GM23338 (cell line): Measurements from ENCODE around the gene IGSF6.

Experiments
- CREB1 ChIP-seq: fragments of 250-450 bp; sonication (Bioruptor Pico); IDR thresholded peaks from 2 replicates; pipeline ENCODE4 v1.5.0; 2020; ENCODE audit warnings: low read depth, mild to moderate bottlenecking, moderate library complexity
- EZH2 ChIP-seq: fragments of 200-600 bp; sonication (generic); IDR thresholded peaks from one replicate; pipeline ENCODE4 v1.8.0; 2017; ENCODE audit warnings: antibody characterized with exemption, mild to moderate bottlenecking, low read depth; ENCODE audit not compliant: unreplicated experiment
- JUNB ChIP-seq: IDR thresholded peaks from one replicate; pipeline ENCODE4 v1.6.1; 2016; ENCODE audit warnings: antibody characterized with exemption; ENCODE audit not compliant: unreplicated experiment
- NANOG ChIP-seq: IDR thresholded peaks from 2 replicates; pipeline ENCODE4 v1.6.1; 2016; ENCODE audit warnings: antibody characterized with exemption, borderline replicate concordance
- POLR2AphosphoS5 ChIP-seq: IDR thresholded peaks from 2 replicates; pipeline ENCODE4 v1.6.1; 2016; ENCODE audit warnings: antibody characterized with exemption, low read depth
- STAT1 ChIP-seq: IDR thresholded peaks from one replicate; pipeline ENCODE4 v1.6.1; 2016; ENCODE audit warnings: antibody characterized with exemption; ENCODE audit not compliant: unreplicated experiment
- TF ChIP-seq, protein P1 (sequence below), 2 experiments: fragments of 200-600 bp in 1 of 2; sonication (generic) in 1 of 2; conservative IDR thresholded peaks; 2 replicates each; pipeline versions ENCODE4 v1.5.1 to v1.6.1; 2016 to 2017; ENCODE audit warnings: antibody characterized with exemption in 2 of 2, low read depth in 2 of 2, mild to moderate bottlenecking in 2 of 2, moderate library complexity in 1 of 2
- TF ChIP-seq, protein P2 (sequence below): IDR thresholded peaks from one replicate; pipeline ENCODE4 v1.6.1; 2018; ENCODE audit warnings: antibody characterized with exemption; ENCODE audit not compliant: unreplicated experiment

- TF ChIP-seq, protein P1, sequence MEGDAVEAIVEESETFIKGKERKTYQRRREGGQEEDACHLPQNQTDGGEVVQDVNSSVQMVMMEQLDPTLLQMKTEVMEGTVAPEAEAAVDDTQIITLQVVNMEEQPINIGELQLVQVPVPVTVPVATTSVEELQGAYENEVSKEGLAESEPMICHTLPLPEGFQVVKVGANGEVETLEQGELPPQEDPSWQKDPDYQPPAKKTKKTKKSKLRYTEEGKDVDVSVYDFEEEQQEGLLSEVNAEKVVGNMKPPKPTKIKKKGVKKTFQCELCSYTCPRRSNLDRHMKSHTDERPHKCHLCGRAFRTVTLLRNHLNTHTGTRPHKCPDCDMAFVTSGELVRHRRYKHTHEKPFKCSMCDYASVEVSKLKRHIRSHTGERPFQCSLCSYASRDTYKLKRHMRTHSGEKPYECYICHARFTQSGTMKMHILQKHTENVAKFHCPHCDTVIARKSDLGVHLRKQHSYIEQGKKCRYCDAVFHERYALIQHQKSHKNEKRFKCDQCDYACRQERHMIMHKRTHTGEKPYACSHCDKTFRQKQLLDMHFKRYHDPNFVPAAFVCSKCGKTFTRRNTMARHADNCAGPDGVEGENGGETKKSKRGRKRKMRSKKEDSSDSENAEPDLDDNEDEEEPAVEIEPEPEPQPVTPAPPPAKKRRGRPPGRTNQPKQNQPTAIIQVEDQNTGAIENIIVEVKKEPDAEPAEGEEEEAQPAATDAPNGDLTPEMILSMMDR (conservative IDR thresholded peaks at IDR 0.05; ENCODE audit: low read depth in 2 of 2), result no peak
- TF ChIP-seq POLR2AphosphoS5 (no peak), EZH2 (no peak), NANOG (no peak), CREB1 (CRISPR knock-in tag) (no peak), JUNB (no peak), STAT1 (no peak)
- TF ChIP-seq, protein P2, sequence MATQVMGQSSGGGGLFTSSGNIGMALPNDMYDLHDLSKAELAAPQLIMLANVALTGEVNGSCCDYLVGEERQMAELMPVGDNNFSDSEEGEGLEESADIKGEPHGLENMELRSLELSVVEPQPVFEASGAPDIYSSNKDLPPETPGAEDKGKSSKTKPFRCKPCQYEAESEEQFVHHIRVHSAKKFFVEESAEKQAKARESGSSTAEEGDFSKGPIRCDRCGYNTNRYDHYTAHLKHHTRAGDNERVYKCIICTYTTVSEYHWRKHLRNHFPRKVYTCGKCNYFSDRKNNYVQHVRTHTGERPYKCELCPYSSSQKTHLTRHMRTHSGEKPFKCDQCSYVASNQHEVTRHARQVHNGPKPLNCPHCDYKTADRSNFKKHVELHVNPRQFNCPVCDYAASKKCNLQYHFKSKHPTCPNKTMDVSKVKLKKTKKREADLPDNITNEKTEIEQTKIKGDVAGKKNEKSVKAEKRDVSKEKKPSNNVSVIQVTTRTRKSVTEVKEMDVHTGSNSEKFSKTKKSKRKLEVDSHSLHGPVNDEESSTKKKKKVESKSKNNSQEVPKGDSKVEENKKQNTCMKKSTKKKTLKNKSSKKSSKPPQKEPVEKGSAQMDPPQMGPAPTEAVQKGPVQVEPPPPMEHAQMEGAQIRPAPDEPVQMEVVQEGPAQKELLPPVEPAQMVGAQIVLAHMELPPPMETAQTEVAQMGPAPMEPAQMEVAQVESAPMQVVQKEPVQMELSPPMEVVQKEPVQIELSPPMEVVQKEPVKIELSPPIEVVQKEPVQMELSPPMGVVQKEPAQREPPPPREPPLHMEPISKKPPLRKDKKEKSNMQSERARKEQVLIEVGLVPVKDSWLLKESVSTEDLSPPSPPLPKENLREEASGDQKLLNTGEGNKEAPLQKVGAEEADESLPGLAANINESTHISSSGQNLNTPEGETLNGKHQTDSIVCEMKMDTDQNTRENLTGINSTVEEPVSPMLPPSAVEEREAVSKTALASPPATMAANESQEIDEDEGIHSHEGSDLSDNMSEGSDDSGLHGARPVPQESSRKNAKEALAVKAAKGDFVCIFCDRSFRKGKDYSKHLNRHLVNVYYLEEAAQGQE, result no peak
Measured at GRCh38 chr16:21646721-21647561, 5.5 kb downstream of the IGSF6 start.
